Measurements from ENCODE around the gene RAB17. TPM values are rescaled to one million over a fixed set of nuclear protein-coding genes. Genes with fewer than 3 reads are reported as not detected.
A peak's percentile ranks its signal among the peaks of the same experiment; 100 is the strongest.

Gene RAB17
- total and polyA plus RNA-seq, 2 of the 8 experiments (the other 6 are each of a cell fraction or from before 2014, with no cell fraction given): 42.6 to 83.4 TPM

GRCh38 chr2:237581751-237582746 lies 8.5 kb downstream of the RAB17 start:
- peaks cover 0 to 2% (median 0%) of the 10 kb centered on the region in 4 experiments; a peak in 1 of 8 replicates for H3K36me3 ChIP-seq (ENCODE audit: control insufficient read depth in 2 of 4, insufficient read depth in 4 of 4, low read length in 3 of 4)
- no peak overlapping the region; the same call in 1 of the 2 replicates for H3K18ac ChIP-seq (ENCODE audit: extremely low read depth, low read length)
- CTCF ChIA-PET (ENCODE audit: partially characterized antibody): interaction anchor here (0.6 to 3.1 kb wide), 19 partner anchors 10 to 163 kb away, joined by 3 to 24 read pairs (median 4); no protein-coding TSS in a partner anchor
- H3K79me1 ChIP-seq (ENCODE audit: low read depth, low read length): peaks cover 2% of the 10 kb centered on the region; the same call in 1 of the 2 replicates
- H2BK20ac ChIP-seq (ENCODE audit: low read length): no peak overlapping the region; the same call in 1 of the 2 replicates
- H3K4ac ChIP-seq (replicated peaks; ENCODE audit: insufficient read length, low read depth, low read length): no peak overlapping the region
- no peak overlapping the region for H3K27ac ChIP-seq (ENCODE audit: low read depth, low read length)
- no peak for DNase-seq (ENCODE audit: low read depth in 1 of 2, low spot score in 2 of 2)
- H4K20me1 ChIP-seq (replicated peaks in 1 of 2; ENCODE audit: control insufficient read depth in 1 of 2, insufficient read depth in 2 of 2, low read length in 2 of 2): peaks cover 3% of the 10 kb centered on the region in 2 experiments
- H2AFZ ChIP-seq (ENCODE audit: low read length): no peak overlapping the region
- H2BK5ac ChIP-seq (ENCODE audit: low read depth, low read length): no peak overlapping the region
- H2BK15ac ChIP-seq (ENCODE audit: low read length): 0 out of 2 replicates have a peak overlapping the region, but pooled peaks have one; percentile 53
- 77% methylated on average over 25 of the region's 25 CpGs; no CpG with 5 or more reads in 1 of the 2 experiments for WGBS, 2 experiments (ENCODE audit: extremely low coverage in 1 of 2, insufficient coverage in 1 of 2, insufficient read length in 1 of 2, insufficient replicate concordance in 2 of 2, low coverage in 1 of 2, low lambda C conversion rate in 2 of 2, missing lambda C conversion rate in 1 of 2)
- peaks cover 0 to 19% of the 10 kb centered on the region in 2 experiments; a peak in 3 of 4 replicates for H3K79me2 ChIP-seq (ENCODE audit: control insufficient read depth in 1 of 2, insufficient read depth in 2 of 2, low read length in 2 of 2)
- H4K8ac ChIP-seq (ENCODE audit: extremely low read depth, insufficient read depth, low read length): peak overlapping the region; percentile 76; the same call in 1 of the 2 replicates
- no peak overlapping the region for H2BK120ac ChIP-seq (replicated peaks; ENCODE audit: low read depth, low read length)
- H4K91ac ChIP-seq (replicated peaks; ENCODE audit: insufficient read length, low read length): no peak overlapping the region
- H3K9me3 ChIP-seq (ENCODE audit: insufficient read depth in 2 of 2, low read depth in 1 of 2, low read length in 1 of 2): no peaks in the 10 kb centered on the region
- H3K27me3 ChIP-seq (replicated peaks in 1 of 4; ENCODE audit: control insufficient read depth in 3 of 4, extremely low read depth in 1 of 4, insufficient read depth in 3 of 4, low read length in 3 of 4): no peaks in the 10 kb centered on the region
- H3K4me2 ChIP-seq (ENCODE audit: insufficient read depth in 1 of 2, low read depth in 2 of 2, low read length in 2 of 2): no peak overlapping the region
- no peak overlapping the region for H3K23ac ChIP-seq (ENCODE audit: insufficient read length)
- no peak overlapping the region for H2BK12ac ChIP-seq (ENCODE audit: low read depth, low read length)
- POLR2A ChIA-PET (ENCODE audit: partially characterized antibody): interaction anchor here (1.1 to 5.5 kb wide), 6 partner anchors 9 to 49 kb away, joined by 3 to 27 read pairs (median 6); partner anchors contain the start of gene RAB17
- H3K23me2 ChIP-seq (ENCODE audit: low read depth, low read length): no peaks in the 10 kb centered on the region; the same call in 1 of the 2 replicates
- no peak overlapping the region for H4K5ac ChIP-seq (ENCODE audit: insufficient read length, low read depth, low read length)
- H3K4me3 ChIP-seq (ENCODE audit: extremely low read depth in 1 of 4, insufficient read depth in 2 of 4, low read depth in 3 of 4, low read length in 4 of 4): no peak overlapping the region
- H3K4me1 ChIP-seq (replicated peaks in 1 of 4; ENCODE audit: control insufficient read depth in 3 of 4, insufficient read depth in 4 of 4, low read length in 3 of 4): peaks cover 0 to 19% (median 14%) of the 10 kb centered on the region in 4 experiments; a peak in 6 of 7 replicates
- H3K9ac ChIP-seq (replicated peaks in 1 of 4; ENCODE audit: extremely low read depth in 1 of 4, low read depth in 3 of 4, low read length in 3 of 4): no peak overlapping the region; a peak in 1 of 7 replicates
- no peak overlapping the region for H2AK5ac ChIP-seq (ENCODE audit: low read depth, low read length)
- no peak overlapping the region for H3K56ac ChIP-seq (replicated peaks; ENCODE audit: insufficient read length, low read depth, low read length)
- no peak overlapping the region for H3K14ac ChIP-seq (ENCODE audit: insufficient read length)
- peak; percentile 69 for FAIRE-seq
- TF ChIP-seq MAFK (IDR thresholded peaks at IDR 0.05; ENCODE audit: low read depth, low read length): no peak
- no peak for TF ChIP-seq CTBP2 (IDR thresholded peaks at IDR 0.05; ENCODE audit: borderline replicate concordance, insufficient read depth, insufficient read length, low read length)
- no peak for TF ChIP-seq USF2 (IDR thresholded peaks at IDR 0.05; ENCODE audit: low read length)
- peak; percentile 54 to 69 for TF ChIP-seq RAD21 (IDR thresholded peaks at IDR 0.05 in 1 of 2, conservative IDR thresholded peaks at IDR 0.05 in 1 of 2; ENCODE audit: low read depth in 2 of 2, low read length in 2 of 2)
- no peak for TF ChIP-seq GABPA (IDR thresholded peaks at IDR 0.05; ENCODE audit: borderline replicate concordance, insufficient read depth, low read length)

Data from H1 (cell line).